ENCODE measurements around the gene GABRR1. TPM values are rescaled to one million over a fixed set of nuclear protein-coding genes. Genes with fewer than 3 reads are reported as not detected.
"Not testable (repeated sequence)": the region's sequence is repeated elsewhere in the genome, so short reads cannot be mapped to it uniquely, and the experiment has no call there.

Gene GABRR1
- total and polyA plus RNA-seq, 2 donors (not counting 1 experiment from before 2014, with no cell fraction given), result not detected

GRCh38 chr6:89242574-89243330, 25.6 kb upstream of the GABRR1 start:
- no peak for TF ChIP-seq EZH2 (IDR thresholded peaks at IDR 0.05; ENCODE audit: low read length, missing control alignments)
- TF ChIP-seq CTCF (conservative IDR thresholded peaks at IDR 0.05 in 1 of 2, IDR thresholded peaks at IDR 0.05 in 1 of 2; ENCODE audit: low read depth in 1 of 2, low read length in 2 of 2), result peak; percentile 51 to 62
- no peak overlapping the region for H3K27ac ChIP-seq (ENCODE audit: insufficient read depth, low read length)
- no peaks in the 10 kb centered on the region for H3K9me3 ChIP-seq (ENCODE audit: control insufficient read depth, insufficient read depth, low read depth, low read length)
- no peak overlapping the region for H3K4me2 ChIP-seq (ENCODE audit: extremely low read depth, insufficient read depth, low read length)
- no peaks in the 10 kb centered on the region for H4K20me1 ChIP-seq (ENCODE audit: control insufficient read depth, extremely low read depth, insufficient read depth, low read length)
- H3K9ac ChIP-seq (ENCODE audit: insufficient read depth, low read length), result no peak overlapping the region
- H3K27me3 ChIP-seq (ENCODE audit: control insufficient read depth, insufficient read depth, low read length), result peaks cover 5% of the 10 kb centered on the region
- peak; percentile 36 to 79 for DNase-seq (ENCODE audit: low read depth in 2 of 2)
- H2AFZ ChIP-seq (ENCODE audit: low read length), result no peak overlapping the region
- H3K79me2 ChIP-seq (ENCODE audit: control insufficient read depth, insufficient read depth, low read length), result no peaks in the 10 kb centered on the region
- no peak overlapping the region for H3K4me3 ChIP-seq (replicated peaks in 1 of 4; ENCODE audit: control extremely low read depth in 1 of 4, insufficient read depth in 1 of 4, low read depth in 3 of 4, low read length in 4 of 4)
- H3K36me3 ChIP-seq (ENCODE audit: control insufficient read depth, insufficient read depth, low read length), result no peaks in the 10 kb centered on the region
- H3K4me1 ChIP-seq (ENCODE audit: control insufficient read depth, extremely low read depth, insufficient read depth, low read length), result no peaks in the 10 kb centered on the region

- Histone ChIP-seq H3K27me3 (ENCODE audit: control insufficient read depth, insufficient read depth, low read length) (no peaks in the 10 kb centered on the region), H3K79me2 (ENCODE audit: control insufficient read depth, insufficient read depth, low read length) (no peaks in the 10 kb centered on the region)
- TF ChIP-seq CTCF (conservative IDR thresholded peaks at IDR 0.05 in 1 of 2, IDR thresholded peaks at IDR 0.05 in 1 of 2; ENCODE audit: low read depth in 1 of 2, low read length in 2 of 2), result peak in 1 of 2 donors; percentile 41
- no peak for TF ChIP-seq EZH2 (IDR thresholded peaks at IDR 0.05; ENCODE audit: low read length, missing control alignments)
Measured at GRCh38 chr6:89239338-89239737, 22.2 kb upstream of the GABRR1 start.

DNA sequence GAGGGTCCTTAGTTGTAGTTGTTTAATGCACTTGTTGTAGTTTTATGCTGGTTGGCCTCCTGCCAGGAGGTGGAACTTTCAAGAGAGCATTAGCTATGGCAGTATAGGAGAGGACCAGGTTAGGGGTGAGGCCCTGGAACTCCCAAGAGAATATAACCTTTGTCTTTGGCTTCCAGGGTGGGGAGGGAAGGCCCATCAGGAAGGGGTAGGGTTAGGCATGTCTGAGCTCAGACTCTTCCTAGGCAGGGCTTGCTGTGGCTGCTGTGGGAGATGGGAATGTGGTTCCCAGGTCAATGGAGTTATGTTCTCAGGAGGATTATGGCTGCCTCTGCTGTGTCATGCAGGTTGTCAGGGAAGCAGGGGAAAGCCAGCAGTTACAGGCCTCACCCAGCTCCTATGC, 20.0 kb upstream of the GABRR1 start:
- Histone ChIP-seq H3K9me3 (ENCODE audit: control insufficient read depth, insufficient read depth, low read depth, low read length) (no peaks in the 10 kb centered on the region), H3K27ac (ENCODE audit: insufficient read depth, low read length) (no peak overlapping the region), H3K79me2 (ENCODE audit: control insufficient read depth, insufficient read depth, low read length) (no peaks in the 10 kb centered on the region), H2AFZ (ENCODE audit: low read length) (no peak overlapping the region), H4K20me1 (ENCODE audit: control insufficient read depth, extremely low read depth, insufficient read depth, low read length) (no peaks in the 10 kb centered on the region), H3K9ac (ENCODE audit: insufficient read depth, low read length) (no peak overlapping the region), H3K4me3 (replicated peaks in 1 of 4; ENCODE audit: control extremely low read depth in 1 of 4, insufficient read depth in 1 of 4, low read depth in 3 of 4, low read length in 4 of 4) (no peak overlapping the region), H3K27me3 (ENCODE audit: control insufficient read depth, insufficient read depth, low read length) (no peaks in the 10 kb centered on the region), H3K4me1 (ENCODE audit: control insufficient read depth, extremely low read depth, insufficient read depth, low read length) (no peaks in the 10 kb centered on the region), H3K36me3 (ENCODE audit: control insufficient read depth, insufficient read depth, low read length) (no peaks in the 10 kb centered on the region), H3K4me2 (ENCODE audit: extremely low read depth, insufficient read depth, low read length) (no peak overlapping the region)
- TF ChIP-seq CTCF (conservative IDR thresholded peaks at IDR 0.05 in 1 of 2, IDR thresholded peaks at IDR 0.05 in 1 of 2; ENCODE audit: low read depth in 1 of 2, low read length in 2 of 2) (no peak), EZH2 (IDR thresholded peaks at IDR 0.05; ENCODE audit: low read length, missing control alignments) (no peak)
- DNase-seq (ENCODE audit: low read depth in 2 of 2), result no peak

More at GRCh38 chr6:89239338-89239737, 22.2 kb upstream of the GABRR1 start:
- no peaks in the 10 kb centered on the region for H3K9me3 ChIP-seq (ENCODE audit: control insufficient read depth, insufficient read depth, low read depth, low read length)
- H3K4me1 ChIP-seq (ENCODE audit: control insufficient read depth, extremely low read depth, insufficient read depth, low read length), result no peaks in the 10 kb centered on the region
- H4K20me1 ChIP-seq (ENCODE audit: control insufficient read depth, extremely low read depth, insufficient read depth, low read length), result no peaks in the 10 kb centered on the region
- no peak overlapping the region for H3K9ac ChIP-seq (ENCODE audit: insufficient read depth, low read length)
- H3K4me3 ChIP-seq (replicated peaks in 1 of 4; ENCODE audit: control extremely low read depth in 1 of 4, insufficient read depth in 1 of 4, low read depth in 3 of 4, low read length in 4 of 4), result no peak overlapping the region
- H2AFZ ChIP-seq (ENCODE audit: low read length), result no peak overlapping the region
- no peak for DNase-seq (ENCODE audit: low read depth in 2 of 2)
- no peaks in the 10 kb centered on the region for H3K36me3 ChIP-seq (ENCODE audit: control insufficient read depth, insufficient read depth, low read length)
- no peak overlapping the region for H3K4me2 ChIP-seq (ENCODE audit: extremely low read depth, insufficient read depth, low read length)
- H3K27ac ChIP-seq (ENCODE audit: insufficient read depth, low read length), result no peak overlapping the region

- not testable (repeated sequence) for H3K4me1 ChIP-seq (ENCODE audit: control insufficient read depth, extremely low read depth, insufficient read depth, low read length); DNase-seq (ENCODE audit: low read depth in 2 of 2); H3K4me2 ChIP-seq (ENCODE audit: extremely low read depth, insufficient read depth, low read length); H3K9ac ChIP-seq (ENCODE audit: insufficient read depth, low read length); H2AFZ ChIP-seq (ENCODE audit: low read length); H3K27me3 ChIP-seq (ENCODE audit: control insufficient read depth, insufficient read depth, low read length); H3K79me2 ChIP-seq (ENCODE audit: control insufficient read depth, insufficient read depth, low read length); H3K4me3 ChIP-seq (replicated peaks in 1 of 4; ENCODE audit: control extremely low read depth in 1 of 4, insufficient read depth in 1 of 4, low read depth in 3 of 4, low read length in 4 of 4); H4K20me1 ChIP-seq (ENCODE audit: control insufficient read depth, extremely low read depth, insufficient read depth, low read length); H3K9me3 ChIP-seq (ENCODE audit: control insufficient read depth, insufficient read depth, low read depth, low read length); H3K36me3 ChIP-seq (ENCODE audit: control insufficient read depth, insufficient read depth, low read length); H3K27ac ChIP-seq (ENCODE audit: insufficient read depth, low read length)
Measured at GRCh38 chr6:89233605-89234004, 16.4 kb upstream of the GABRR1 start.
